Endothelial cell of umbilical vein (primary cell): ENCODE results near the gene BID. TPM values are rescaled to one million over a fixed set of nuclear protein-coding genes. Genes with fewer than 3 reads are reported as not detected.
A peak's percentile ranks its signal among the peaks of the same experiment; 100 is the strongest.

Experiments used
- BruUV-seq: library from RNA; stranded (reverse); fragments of 400-500 nt; replicated peaks from 2 replicates; lab custom pipeline; 2021; lab: Mats Ljungman, UMichigan
- CTCF ChIA-PET: fragments of 300-600, 350-600 bp; sonication (Branson Sonifier 250); formaldehyde crosslinking; loops from one replicate; lab custom pipeline; 2021; ENCODE audit warnings: antibody characterized with exemption, inconsistent platforms; lab: Charles Lee
- POLR2A ChIA-PET: fragments of 300-600, 350-600 bp; sonication (Branson Sonifier 250); formaldehyde crosslinking; loops from one replicate; lab custom pipeline; 2021; ENCODE audit warnings: antibody characterized with exemption, inconsistent platforms; lab: Charles Lee
- DNase-seq: peaks from one replicate; pipeline ENCODE4 v3.0.0-alpha.2; 2011; ENCODE audit warnings: low read depth, low spot score
- FAIRE-seq: peaks from 2 replicates; lab custom pipeline; 2011; peaks lifted over from hg19 to GRCh38; lab: Jason Lieb, UNC
- H2AFZ ChIP-seq: 2 replicates; pipeline ENCODE4 v1.6.0; 2012; ENCODE audit warnings: low read depth, low read length, control low read depth, inconsistent platforms
- H3K27ac ChIP-seq: 2 replicates; pipeline ENCODE4 v1.5.1; 2011; ENCODE audit warnings: low read depth, mild to moderate bottlenecking, control low read depth, low read length, moderate library complexity; ENCODE audit not compliant: insufficient read depth
- H3K27me3 ChIP-seq, 2 experiments: 2 replicates each; pipeline versions ENCODE4 v1.6.0 to v1.6.1; 2011; ENCODE audit warnings: low read length in 2 of 2, mixed read lengths in 1 of 2; ENCODE audit not compliant: control insufficient read depth in 2 of 2, insufficient read depth in 2 of 2
- H3K36me3 ChIP-seq, 2 experiments: 2 replicates in 1 of 2; 3 replicates in 1 of 2; pipeline ENCODE4 v1.5.1; 2011; ENCODE audit warnings: low read length in 2 of 2, mild to moderate bottlenecking in 1 of 2, moderate library complexity in 1 of 2; ENCODE audit not compliant: control insufficient read depth in 2 of 2, insufficient read depth in 2 of 2; ENCODE audit errors: extremely low read depth in 1 of 2
- H3K4me1 ChIP-seq: 3 replicates; pipeline ENCODE4 v1.5.1; 2011; ENCODE audit warnings: mild to moderate bottlenecking, low read length; ENCODE audit not compliant: control insufficient read depth, insufficient read depth; ENCODE audit errors: extremely low read depth
- H3K4me2 ChIP-seq: 2 replicates; pipeline ENCODE4 v1.6.1; 2011; ENCODE audit warnings: low read length, control low read depth, mixed read lengths; ENCODE audit not compliant: insufficient read depth
- H3K4me3 ChIP-seq, 3 experiments: fragments of 200-600 bp in 1 of 3; sonication (generic), shearing (Covaris generic) in 1 of 3; replicated peaks in 1 of 3; 2 replicates each; pipeline ENCODE4 v1.5.1; 2011 to 2016; ENCODE audit warnings: control low read depth in 3 of 3, low read length in 3 of 3, mild to moderate bottlenecking in 2 of 3, inconsistent platforms in 1 of 3, low read depth in 1 of 3, moderate library complexity in 1 of 3; ENCODE audit not compliant: insufficient read depth in 1 of 3
- H3K79me2 ChIP-seq: 2 replicates; pipeline ENCODE4 v1.6.0; 2012; ENCODE audit warnings: low read length, inconsistent platforms; ENCODE audit not compliant: control insufficient read depth, insufficient read depth
- H3K9ac ChIP-seq: replicated peaks from 2 replicates; pipeline ENCODE3; 2011; ENCODE audit warnings: low read length, control low read depth; ENCODE audit not compliant: insufficient read depth; ENCODE audit errors: extremely low read depth
- H3K9me1 ChIP-seq: replicated peaks from 3 replicates; pipeline ENCODE4 v1.6.0; 2011; ENCODE audit warnings: mild to moderate bottlenecking, low read length; ENCODE audit not compliant: control insufficient read depth, insufficient read depth; ENCODE audit errors: extremely low read depth
- H3K9me3 ChIP-seq: replicated peaks from 2 replicates; pipeline ENCODE4 v1.5.1; 2012; ENCODE audit warnings: low read length, inconsistent platforms; ENCODE audit not compliant: control insufficient read depth, insufficient read depth
- H4K20me1 ChIP-seq: replicated peaks from 2 replicates; pipeline ENCODE3; 2011; ENCODE audit warnings: mild to moderate bottlenecking, low read length; ENCODE audit not compliant: control insufficient read depth, insufficient read depth; ENCODE audit errors: extremely low read depth
- EZH2 ChIP-seq: IDR thresholded peaks from 2 replicates; pipeline ENCODE4 v1.6.1; 2012; ENCODE audit warnings: borderline replicate concordance, low read depth, mild to moderate bottlenecking, moderate library complexity, low read length, inconsistent platforms; ENCODE audit not compliant: severe bottlenecking
- FOS ChIP-seq: IDR thresholded peaks from 2 replicates; pipeline ENCODE4 v1.6.1; 2011; ENCODE audit warnings: mild to moderate bottlenecking, low read length, moderate library complexity, borderline replicate concordance; ENCODE audit not compliant: insufficient read depth
- GATA2 ChIP-seq: IDR thresholded peaks from 2 replicates; pipeline ENCODE4 v1.7.0; 2011; ENCODE audit warnings: low read depth, mild to moderate bottlenecking, moderate library complexity, mixed read lengths, low read length; ENCODE audit not compliant: insufficient read length, insufficient read depth
- JUN ChIP-seq: IDR thresholded peaks from 2 replicates; pipeline ENCODE4 v1.6.1; 2011; ENCODE audit warnings: borderline replicate concordance, low read depth; ENCODE audit not compliant: insufficient read length, insufficient read depth
- MYC ChIP-seq: IDR thresholded peaks from one replicate; pipeline ENCODE4 v1.6.1; 2011; ENCODE audit warnings: mild to moderate bottlenecking, low read depth, low read length
- POLR2A ChIP-seq: IDR thresholded peaks from 2 replicates; pipeline ENCODE4 v1.6.1; 2012; ENCODE audit warnings: low read depth, mild to moderate bottlenecking, control low read depth, low read length
- POLR2AphosphoS5 ChIP-seq: IDR thresholded peaks from 2 replicates; pipeline ENCODE4 v1.6.1; 2012; ENCODE audit warnings: low read depth, mild to moderate bottlenecking, control low read depth, low read length, moderate library complexity; ENCODE audit not compliant: insufficient read depth
- dilution Hi-C: fragments of 300-500 bp; cut with MboI; formaldehyde crosslinking; loops from one replicate; pipeline ENCODE4 v1.15.0; 2019; ENCODE audit warnings: low sequenced_read_pairs; ENCODE audit not compliant: extremely low pct_ligation_motif_present
- intact Hi-C: fragments of 100-400 bp; cut with micrococcal nuclease; formaldehyde crosslinking; loops from one replicate; pipeline ENCODE4 v1.10.0; 2022
- polyA plus RNA-seq, 4 experiments: library from polyadenylated mRNA; depleted of rRNA in 3 of 4; stranded (reverse) in 3 of 4; unstranded in 1 of 4; fragments of >200 nt; gene quantifications; 2 replicates each; pipeline versions ENCODE4 v1.2.1 to v1.2.3, GENCODE V29; 2011 to 2012; ENCODE audit warnings: missing spikeins in 1 of 4
- total RNA-seq: library from RNA; stranded (reverse); gene quantifications from 2 replicates; pipeline ENCODE4 v1.2.3, GENCODE V29; 2021
- TF ChIP-seq, protein P1 (sequence below), 2 donors: IDR thresholded peaks; 1 replicate in 1 of 2; 2 replicates in 1 of 2; pipeline ENCODE4 v1.5.1; 2011; ENCODE audit warnings: low read length in 2 of 2, mild to moderate bottlenecking in 2 of 2, moderate library complexity in 2 of 2, control low read depth in 1 of 2, inconsistent platforms in 1 of 2, low read depth in 1 of 2; ENCODE audit not compliant: insufficient read depth in 1 of 2; ENCODE audit errors: extremely low read depth in 1 of 2
- TF ChIP-seq, protein P2 (sequence below): IDR thresholded peaks from 2 replicates; pipeline ENCODE4 v1.6.1; 2011; ENCODE audit not compliant: insufficient read depth, insufficient read length

Gene BID
- total and polyA plus RNA-seq, 2 donors (not counting 3 experiments of a cell fraction or from before 2014, with no cell fraction given) = 39.0 to 119 TPM

DNA sequence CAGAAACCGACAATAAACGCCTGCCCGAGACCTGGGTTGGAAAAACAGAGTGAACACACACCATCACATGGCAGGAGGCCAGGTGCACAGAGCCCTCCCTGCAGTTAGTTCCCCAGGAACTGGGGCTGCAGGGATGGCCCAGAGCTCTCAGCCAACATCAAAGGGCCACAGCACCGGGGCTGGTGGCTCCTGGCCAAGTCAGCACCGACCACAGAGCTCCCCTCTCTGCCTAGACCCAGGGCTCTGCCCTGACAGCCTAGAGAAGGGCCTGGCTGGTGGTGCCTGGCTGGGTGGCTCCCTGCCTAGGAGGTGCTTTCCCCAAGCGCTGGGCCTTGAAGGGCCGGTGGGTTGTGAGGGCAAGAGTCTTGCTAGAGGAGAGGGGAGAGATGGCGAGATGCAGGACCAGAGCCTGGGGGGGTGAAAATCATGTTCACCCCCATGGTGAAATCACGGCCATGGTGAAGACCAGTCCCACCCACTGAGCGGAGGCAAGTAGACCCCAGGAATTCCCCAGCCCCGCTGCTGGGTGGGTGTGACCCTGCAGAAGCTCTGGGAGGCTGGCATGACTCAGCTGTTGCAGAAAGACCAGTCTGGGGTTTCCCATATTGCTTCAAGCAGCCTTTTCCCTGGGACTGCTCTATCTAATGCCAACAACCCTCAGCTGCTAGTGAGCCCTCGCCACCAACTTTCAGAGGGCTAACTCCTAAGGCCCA, 7.2 kb upstream of the BID start:
- no TSS peak for BruUV-seq
- TF ChIP-seq POLR2A (no peak), EZH2 (no peak), FOS (no peak), GATA2 (no peak), POLR2AphosphoS5 (no peak), JUN (no peak), MYC (no peak)
- TF ChIP-seq, protein P1, sequence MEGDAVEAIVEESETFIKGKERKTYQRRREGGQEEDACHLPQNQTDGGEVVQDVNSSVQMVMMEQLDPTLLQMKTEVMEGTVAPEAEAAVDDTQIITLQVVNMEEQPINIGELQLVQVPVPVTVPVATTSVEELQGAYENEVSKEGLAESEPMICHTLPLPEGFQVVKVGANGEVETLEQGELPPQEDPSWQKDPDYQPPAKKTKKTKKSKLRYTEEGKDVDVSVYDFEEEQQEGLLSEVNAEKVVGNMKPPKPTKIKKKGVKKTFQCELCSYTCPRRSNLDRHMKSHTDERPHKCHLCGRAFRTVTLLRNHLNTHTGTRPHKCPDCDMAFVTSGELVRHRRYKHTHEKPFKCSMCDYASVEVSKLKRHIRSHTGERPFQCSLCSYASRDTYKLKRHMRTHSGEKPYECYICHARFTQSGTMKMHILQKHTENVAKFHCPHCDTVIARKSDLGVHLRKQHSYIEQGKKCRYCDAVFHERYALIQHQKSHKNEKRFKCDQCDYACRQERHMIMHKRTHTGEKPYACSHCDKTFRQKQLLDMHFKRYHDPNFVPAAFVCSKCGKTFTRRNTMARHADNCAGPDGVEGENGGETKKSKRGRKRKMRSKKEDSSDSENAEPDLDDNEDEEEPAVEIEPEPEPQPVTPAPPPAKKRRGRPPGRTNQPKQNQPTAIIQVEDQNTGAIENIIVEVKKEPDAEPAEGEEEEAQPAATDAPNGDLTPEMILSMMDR (IDR thresholded peaks at IDR 0.05; ENCODE audit: extremely low read depth in 1 of 2, insufficient read depth in 1 of 2, low read depth in 1 of 2, low read length in 2 of 2) = no peak
- TF ChIP-seq, protein P2, sequence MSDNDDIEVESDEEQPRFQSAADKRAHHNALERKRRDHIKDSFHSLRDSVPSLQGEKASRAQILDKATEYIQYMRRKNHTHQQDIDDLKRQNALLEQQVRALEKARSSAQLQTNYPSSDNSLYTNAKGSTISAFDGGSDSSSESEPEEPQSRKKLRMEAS = no peak
- no peaks in the 10 kb centered on the region for H4K20me1 ChIP-seq
- DNase-seq (peak; percentile 15), FAIRE-seq (no peak)
- dilution Hi-C loops = no loop called here
- H3K4me3 ChIP-seq = no peak overlapping the region
- ChIA-PET POLR2A (no interaction called here), CTCF (interaction anchor here (1.2 to 1.6 kb wide), 2 partner anchors 11 to 39 kb away, joined by 3 to 9 read pairs; no protein-coding TSS in a partner anchor)
- intact Hi-C loops = no loop called here
- H3K27ac ChIP-seq = no peak overlapping the region
- no peak overlapping the region for H3K4me2 ChIP-seq
- no peaks in the 10 kb centered on the region for H3K36me3 ChIP-seq
- H3K9me3 ChIP-seq = no peaks in the 10 kb centered on the region
- H3K9ac ChIP-seq = no peak overlapping the region
- H3K4me1 ChIP-seq = peaks cover 6% of the 10 kb centered on the region
- no peak overlapping the region for H2AFZ ChIP-seq
- H3K27me3 ChIP-seq = no peaks in the 10 kb centered on the region
- H3K9me1 ChIP-seq = no peaks in the 10 kb centered on the region
- H3K79me2 ChIP-seq = no peaks in the 10 kb centered on the region
